Measurements from ENCODE around the gene PLEKHB2. TPM values are rescaled to one million over a fixed set of nuclear protein-coding genes. Genes with fewer than 3 reads are reported as not detected.
"Not testable (repeated sequence)": the region's sequence is repeated elsewhere in the genome, so short reads cannot be mapped to it uniquely, and the experiment has no call there.

PLEKHB2 gene
- total and polyA plus RNA-seq, 5 donors, result 13.6 to 36.9 (median 33.7) TPM

DNA sequence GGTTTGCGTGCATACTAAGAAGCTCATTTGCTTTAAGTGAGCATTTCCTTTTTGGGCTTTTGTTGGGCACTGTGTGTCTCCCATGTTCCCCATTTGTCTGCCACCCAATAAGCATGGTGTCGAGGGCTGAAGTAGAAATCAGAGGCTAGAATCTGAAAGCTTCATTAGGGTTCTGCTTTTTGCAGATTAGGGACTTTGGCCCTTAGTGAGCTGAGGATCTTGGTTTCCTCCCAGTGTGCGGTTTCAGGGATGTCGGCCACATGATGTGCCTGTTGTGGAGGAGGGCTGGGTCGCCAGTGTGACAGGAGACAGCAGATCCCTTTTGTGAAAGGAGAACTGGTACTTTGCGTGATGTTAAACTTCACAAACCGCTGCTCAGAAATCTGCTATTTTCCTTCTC, 41.1 kb downstream of the PLEKHB2 start:
- Histone ChIP-seq H3K4me1 (ENCODE audit: control insufficient read depth, insufficient read depth, low read length) (no peaks in the 10 kb centered on the region), H3K4me3 (ENCODE audit: low read length) (no peak overlapping the region), H3K9me3 (ENCODE audit: control insufficient read depth, low read length) (no peaks in the 10 kb centered on the region), H3K27me3 (ENCODE audit: control insufficient read depth, insufficient read depth) (no peaks in the 10 kb centered on the region), H3K27ac (ENCODE audit: low read length) (no peak overlapping the region)
- WGBS, result 90% methylated on average over 7 of the region's 7 CpGs
- DNase-seq (no peak), ATAC-seq (no peak)
- intact Hi-C loops (cut with DNase I), result no loop called here

DNA sequence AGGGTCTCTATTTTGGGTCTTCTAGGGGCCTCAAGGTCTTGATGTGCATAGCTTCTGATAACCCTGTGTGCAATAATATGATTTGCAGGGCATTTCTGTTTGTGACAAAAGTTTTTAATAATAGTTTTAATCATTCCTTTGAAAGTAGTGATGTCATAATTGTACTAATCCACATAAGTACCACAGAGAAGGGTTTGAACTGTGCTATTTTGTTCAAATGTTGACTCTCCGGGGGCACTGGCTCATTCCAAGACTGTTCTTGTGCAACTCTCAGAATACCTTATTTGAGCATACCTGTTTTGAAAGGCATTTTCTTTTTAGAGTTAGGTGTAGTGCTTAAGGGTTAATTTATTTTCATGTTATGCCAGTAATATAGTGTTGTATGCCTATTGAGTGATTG, 41.6 kb downstream of the PLEKHB2 start:
- H3K27ac ChIP-seq (ENCODE audit: low read length), result no peak overlapping the region
- intact Hi-C loops (cut with DNase I), result no loop called here
- H3K4me3 ChIP-seq (ENCODE audit: low read length), result no peak overlapping the region
- DNase-seq, result no peak
- WGBS, result 90% methylated on average over 1 of the region's 1 CpG
- H3K4me1 ChIP-seq (ENCODE audit: control insufficient read depth, insufficient read depth, low read length), result no peaks in the 10 kb centered on the region
- no peaks in the 10 kb centered on the region for H3K9me3 ChIP-seq (ENCODE audit: control insufficient read depth, low read length)
- no peaks in the 10 kb centered on the region for H3K27me3 ChIP-seq (ENCODE audit: control insufficient read depth, insufficient read depth)
- no peak for ATAC-seq

DNA sequence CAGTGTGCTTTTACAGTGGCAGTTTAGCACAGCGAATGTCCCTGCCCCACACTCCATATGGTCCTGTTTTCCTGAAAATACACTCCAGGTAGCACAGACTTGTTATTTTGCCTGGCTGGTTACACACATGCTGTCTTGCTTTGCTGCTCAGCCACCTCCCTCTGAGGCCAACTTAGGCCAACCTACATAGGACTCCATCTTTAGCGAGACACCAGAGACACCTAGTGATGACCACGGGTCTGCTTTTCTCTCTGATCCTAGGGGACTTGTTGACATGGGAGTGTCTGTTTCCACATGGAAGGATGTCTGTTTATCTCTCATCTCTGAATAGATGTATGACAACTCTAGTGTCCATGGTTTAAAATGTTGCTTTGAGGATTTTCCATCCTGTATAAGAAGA, 43.3 kb downstream of the PLEKHB2 start:
- ATAC-seq (no peak), DNase-seq (no peak)
- 67% methylated on average over 3 of the region's 3 CpGs for WGBS
- H3K9me3 ChIP-seq (ENCODE audit: control insufficient read depth, low read length), result no peaks in the 10 kb centered on the region
- H3K4me1 ChIP-seq (ENCODE audit: control insufficient read depth, insufficient read depth, low read length), result no peaks in the 10 kb centered on the region
- intact Hi-C loops (cut with DNase I), result no loop called here
- no peaks in the 10 kb centered on the region for H3K27me3 ChIP-seq (ENCODE audit: control insufficient read depth, insufficient read depth)
- no peak overlapping the region for H3K4me3 ChIP-seq (ENCODE audit: low read length)
- H3K27ac ChIP-seq (ENCODE audit: low read length), result no peak overlapping the region

DNA sequence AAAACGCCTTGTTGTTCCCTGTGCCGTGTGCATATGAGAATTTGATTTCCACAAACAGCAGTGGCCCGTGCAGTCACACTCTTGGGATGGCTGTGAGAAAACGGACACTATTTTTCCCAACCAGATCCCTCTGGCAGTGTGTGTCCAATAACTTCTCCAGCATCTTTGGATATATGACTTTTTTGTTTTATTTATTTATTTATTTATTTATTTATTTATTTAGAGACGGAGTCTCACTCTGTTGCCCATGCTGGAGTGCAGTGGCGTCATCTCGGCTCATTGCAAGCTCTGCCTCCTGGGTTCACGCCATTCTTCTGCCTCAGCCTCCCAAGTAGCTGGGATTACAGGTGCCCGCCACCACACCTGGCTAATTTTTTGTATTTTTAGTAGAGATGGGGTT, 45.0 kb downstream of the PLEKHB2 start:
- H3K27ac ChIP-seq (ENCODE audit: low read length); ATAC-seq; DNase-seq; H3K4me1 ChIP-seq (ENCODE audit: control insufficient read depth, insufficient read depth, low read length); H3K27me3 ChIP-seq (ENCODE audit: control insufficient read depth, insufficient read depth); H3K9me3 ChIP-seq (ENCODE audit: control insufficient read depth, low read length); H3K4me3 ChIP-seq (ENCODE audit: low read length): not testable (repeated sequence)
- intact Hi-C loops (cut with DNase I), result loop anchor here in 2 of 4 donors (10.0 kb wide), 2 partner anchors 525 to 995 kb away; no protein-coding TSS in a partner anchor
- WGBS, result 97% methylated on average over 9 of the region's 9 CpGs

DNA sequence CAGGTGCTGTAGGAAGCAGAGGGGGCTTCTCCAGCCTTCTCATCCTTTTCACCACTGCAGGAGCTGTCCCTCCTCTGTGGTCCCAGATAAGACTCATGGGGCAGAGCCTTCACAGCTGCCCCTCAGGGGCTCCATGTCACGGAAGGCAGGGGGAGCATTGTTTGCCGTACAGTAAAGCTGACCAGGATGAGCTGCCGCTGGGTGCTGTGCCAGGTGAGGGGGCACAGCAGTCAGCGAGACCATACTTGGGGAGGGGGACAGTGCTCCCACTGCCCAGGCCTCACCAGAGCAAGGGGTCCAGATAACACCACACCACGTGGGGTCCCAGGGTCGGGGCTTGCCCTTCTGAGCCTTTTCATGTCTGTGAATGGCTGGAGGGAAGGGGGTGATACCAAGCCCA, 46.3 kb downstream of the PLEKHB2 start:
- ATAC-seq (no peak), DNase-seq (no peak)
- H3K27me3 ChIP-seq (ENCODE audit: control insufficient read depth, insufficient read depth), result no peaks in the 10 kb centered on the region
- no peak overlapping the region for H3K27ac ChIP-seq (ENCODE audit: low read length)
- H3K9me3 ChIP-seq (ENCODE audit: control insufficient read depth, low read length), result no peaks in the 10 kb centered on the region
- WGBS, result 80% methylated on average over 6 of the region's 6 CpGs
- no peaks in the 10 kb centered on the region for H3K4me1 ChIP-seq (ENCODE audit: control insufficient read depth, insufficient read depth, low read length)
- no peak overlapping the region for H3K4me3 ChIP-seq (ENCODE audit: low read length)
- intact Hi-C loops (cut with DNase I), result loop anchor here in 2 of 4 donors (10.0 kb wide), 2 partner anchors 523 to 993 kb away; no protein-coding TSS in a partner anchor

DNA sequence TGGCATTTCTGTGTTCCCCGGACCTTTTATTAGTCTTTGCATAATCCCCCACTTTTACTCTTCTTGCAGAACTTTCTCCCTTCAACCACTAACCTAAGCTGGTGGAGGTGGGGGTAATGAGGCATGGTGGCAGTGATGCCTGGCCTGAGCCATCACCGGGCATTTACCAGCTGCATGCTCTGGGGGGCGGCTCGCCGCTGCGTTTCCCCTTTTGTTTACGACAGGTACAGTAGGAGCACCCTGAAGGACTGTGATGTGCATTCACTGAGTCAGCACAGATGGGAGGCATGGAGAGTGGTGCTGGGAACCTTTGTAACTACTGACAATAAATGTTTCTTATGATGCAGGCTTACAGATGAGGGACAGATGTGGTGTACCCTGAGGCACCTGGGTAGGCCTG, 46.9 kb downstream of the PLEKHB2 start:
- ATAC-seq, result no peak

DNA sequence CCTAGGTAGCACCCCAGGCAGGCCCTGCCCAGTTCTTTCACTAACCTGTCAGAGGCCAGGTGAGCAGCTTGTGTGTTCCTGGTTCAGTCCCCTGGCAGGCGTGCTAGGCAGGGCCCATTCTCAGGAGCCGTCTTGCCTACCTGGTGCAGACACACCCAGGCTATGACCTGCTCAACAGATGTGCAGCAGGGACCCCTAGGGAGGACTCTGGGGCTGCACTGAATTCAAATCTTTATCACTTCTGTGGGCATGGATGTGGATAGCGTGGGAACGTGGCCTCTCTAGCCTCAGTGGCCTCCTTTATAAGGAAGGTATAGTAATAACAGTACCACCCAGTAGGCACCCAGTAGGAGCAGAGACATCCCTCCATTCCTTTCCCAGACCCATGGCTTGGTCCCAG, 48.4 kb downstream of the PLEKHB2 start:
- no peak for ATAC-seq
- H3K4me3 ChIP-seq (ENCODE audit: low read length), result no peak overlapping the region
- no peaks in the 10 kb centered on the region for H3K4me1 ChIP-seq (ENCODE audit: control insufficient read depth, insufficient read depth, low read length)
- WGBS, result 55% methylated on average over 4 of the region's 4 CpGs
- no peak overlapping the region for H3K27ac ChIP-seq (ENCODE audit: low read length)
- H3K27me3 ChIP-seq (ENCODE audit: control insufficient read depth, insufficient read depth), result no peaks in the 10 kb centered on the region
- DNase-seq, result no peak
- intact Hi-C loops (cut with DNase I), result loop anchor here in 2 of 4 donors (10.0 kb wide), 2 partner anchors 521 to 991 kb away; no protein-coding TSS in a partner anchor
- H3K9me3 ChIP-seq (ENCODE audit: control insufficient read depth, low read length), result no peaks in the 10 kb centered on the region

More for the DNA sequence above, 46.9 kb downstream of the PLEKHB2 start:
- H3K9me3 ChIP-seq (ENCODE audit: control insufficient read depth, low read length), result no peaks in the 10 kb centered on the region
- intact Hi-C loops (cut with DNase I), result loop anchor here in 2 of 4 donors (10.0 kb wide), 2 partner anchors 523 to 993 kb away; no protein-coding TSS in a partner anchor
- H3K4me3 ChIP-seq (ENCODE audit: low read length), result no peak overlapping the region
- no peak overlapping the region for H3K27ac ChIP-seq (ENCODE audit: low read length)
- H3K27me3 ChIP-seq (ENCODE audit: control insufficient read depth, insufficient read depth), result no peaks in the 10 kb centered on the region
- 47% methylated on average over 7 of the region's 7 CpGs for WGBS
- peak in 1 of 3 donors; percentile 53 for DNase-seq
- no peaks in the 10 kb centered on the region for H3K4me1 ChIP-seq (ENCODE audit: control insufficient read depth, insufficient read depth, low read length)

DNA sequence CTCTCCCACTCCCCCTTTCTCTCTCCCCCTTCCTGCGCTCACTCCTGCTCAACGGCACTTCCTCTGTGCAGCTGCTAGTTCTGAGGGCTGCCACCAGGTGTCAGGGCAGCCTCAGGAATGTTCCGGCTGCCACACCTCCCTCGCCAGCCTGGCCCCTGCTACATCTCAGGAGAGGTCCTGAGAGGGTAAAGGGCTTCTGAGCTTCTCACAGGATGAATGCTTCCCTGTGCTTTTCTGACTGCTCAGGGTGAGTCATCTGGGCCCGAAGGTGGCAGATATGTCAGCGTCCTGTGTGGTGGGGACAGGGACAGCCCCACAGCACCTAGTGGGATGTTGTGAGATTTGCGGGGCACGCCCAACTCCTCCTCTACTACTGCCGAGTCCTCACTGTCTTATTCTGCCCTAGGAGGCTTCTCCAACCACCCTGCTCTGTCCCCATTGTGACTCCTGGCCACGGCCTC, 49.0 kb downstream of the PLEKHB2 start:
- 33% methylated on average over 10 of the region's 10 CpGs for WGBS
- DNase-seq (peak; percentile 55 to 76 (median 75)), ATAC-seq (peak; percentile 81 to 84)
- Histone ChIP-seq H3K4me1 (ENCODE audit: control insufficient read depth, insufficient read depth, low read length) (no peaks in the 10 kb centered on the region), H3K9me3 (ENCODE audit: control insufficient read depth, low read length) (no peaks in the 10 kb centered on the region), H3K4me3 (ENCODE audit: low read length) (no peak overlapping the region), H3K27me3 (ENCODE audit: control insufficient read depth, insufficient read depth) (no peaks in the 10 kb centered on the region), H3K27ac (ENCODE audit: low read length) (no peak overlapping the region)
- intact Hi-C loops (cut with DNase I), result loop anchor here in 2 of 4 donors (10.0 kb wide), 2 partner anchors 521 to 991 kb away; no protein-coding TSS in a partner anchor

DNA sequence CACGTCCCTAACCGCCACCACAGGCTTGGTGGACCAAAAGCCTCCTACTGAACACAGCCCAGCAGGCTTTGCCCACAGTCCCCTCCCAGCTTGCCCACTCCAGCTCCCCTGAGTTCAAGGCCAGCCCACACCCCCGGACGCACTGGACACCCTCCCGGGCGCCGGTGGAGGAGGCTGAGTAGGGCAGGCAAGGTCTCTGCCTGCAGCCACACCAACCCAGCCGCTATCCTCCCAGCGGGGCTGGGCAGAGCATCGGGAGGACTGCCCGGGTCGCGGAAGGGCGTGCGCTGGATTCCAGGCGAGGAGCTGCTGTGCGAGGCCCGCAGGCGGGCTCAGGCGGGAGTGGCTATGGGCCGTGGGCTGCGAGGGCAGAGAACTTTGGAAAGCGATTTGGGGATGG, 49.5 kb downstream of the PLEKHB2 start:
- Histone ChIP-seq H3K9me3 (ENCODE audit: control insufficient read depth, low read length) (no peaks in the 10 kb centered on the region), H3K27me3 (ENCODE audit: control insufficient read depth, insufficient read depth) (no peaks in the 10 kb centered on the region), H3K4me3 (ENCODE audit: low read length) (no peak overlapping the region), H3K4me1 (ENCODE audit: control insufficient read depth, insufficient read depth, low read length) (no peaks in the 10 kb centered on the region), H3K27ac (ENCODE audit: low read length) (no peak overlapping the region)
- WGBS, result 87% methylated on average over 23 of the region's 23 CpGs
- intact Hi-C loops (cut with DNase I), result loop anchor here in 2 of 4 donors (10.0 kb wide), 2 partner anchors 520 to 990 kb away; no protein-coding TSS in a partner anchor
- DNase-seq (no peak), ATAC-seq (peak; percentile 3 to 7)

DNA sequence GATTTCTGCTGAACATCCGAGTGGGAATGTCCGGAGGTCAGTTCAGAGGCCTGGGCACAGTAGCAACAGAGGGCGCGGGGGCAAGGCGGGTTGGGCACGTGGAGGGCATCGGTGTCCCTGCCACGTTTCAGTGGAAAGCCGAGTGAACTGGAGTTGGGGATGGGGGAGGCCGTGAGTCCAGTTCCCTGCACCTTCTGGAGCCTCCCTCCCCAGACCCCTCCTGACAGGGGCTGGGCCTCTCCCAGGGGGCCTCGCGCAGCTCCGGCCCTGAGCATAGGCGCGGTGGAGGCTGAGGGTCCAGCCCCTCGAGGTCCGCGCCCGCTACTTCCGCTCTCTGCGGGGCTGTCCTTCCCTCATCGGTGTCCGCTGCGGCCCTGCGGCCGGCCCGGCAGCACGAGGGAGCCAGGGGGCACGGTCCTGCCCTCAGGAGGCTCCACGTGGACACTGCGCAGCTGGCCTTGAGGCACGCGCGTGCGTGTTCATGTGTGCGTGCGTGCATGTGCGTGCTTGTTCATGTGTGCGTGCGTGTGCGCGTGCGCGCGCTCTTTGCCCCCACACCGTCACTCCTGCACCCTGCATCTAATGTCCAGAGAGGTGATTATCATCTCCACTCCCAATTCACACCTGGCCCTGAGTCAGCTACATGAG, 50.2 kb downstream of the PLEKHB2 start:
- H3K4me3 ChIP-seq (ENCODE audit: low read length), result no peak overlapping the region
- 95% methylated on average over 46 of the region's 46 CpGs for WGBS
- no peak overlapping the region for H3K27ac ChIP-seq (ENCODE audit: low read length)
- ATAC-seq (no peak), DNase-seq (no peak)
- no peaks in the 10 kb centered on the region for H3K27me3 ChIP-seq (ENCODE audit: control insufficient read depth, insufficient read depth)
- intact Hi-C loops (cut with DNase I), result loop anchor here in 2 of 4 donors (10.0 kb wide), 2 partner anchors 519 to 989 kb away; no protein-coding TSS in a partner anchor
- H3K4me1 ChIP-seq (ENCODE audit: control insufficient read depth, insufficient read depth, low read length), result no peaks in the 10 kb centered on the region
- H3K9me3 ChIP-seq (ENCODE audit: control insufficient read depth, low read length), result no peaks in the 10 kb centered on the region

DNA sequence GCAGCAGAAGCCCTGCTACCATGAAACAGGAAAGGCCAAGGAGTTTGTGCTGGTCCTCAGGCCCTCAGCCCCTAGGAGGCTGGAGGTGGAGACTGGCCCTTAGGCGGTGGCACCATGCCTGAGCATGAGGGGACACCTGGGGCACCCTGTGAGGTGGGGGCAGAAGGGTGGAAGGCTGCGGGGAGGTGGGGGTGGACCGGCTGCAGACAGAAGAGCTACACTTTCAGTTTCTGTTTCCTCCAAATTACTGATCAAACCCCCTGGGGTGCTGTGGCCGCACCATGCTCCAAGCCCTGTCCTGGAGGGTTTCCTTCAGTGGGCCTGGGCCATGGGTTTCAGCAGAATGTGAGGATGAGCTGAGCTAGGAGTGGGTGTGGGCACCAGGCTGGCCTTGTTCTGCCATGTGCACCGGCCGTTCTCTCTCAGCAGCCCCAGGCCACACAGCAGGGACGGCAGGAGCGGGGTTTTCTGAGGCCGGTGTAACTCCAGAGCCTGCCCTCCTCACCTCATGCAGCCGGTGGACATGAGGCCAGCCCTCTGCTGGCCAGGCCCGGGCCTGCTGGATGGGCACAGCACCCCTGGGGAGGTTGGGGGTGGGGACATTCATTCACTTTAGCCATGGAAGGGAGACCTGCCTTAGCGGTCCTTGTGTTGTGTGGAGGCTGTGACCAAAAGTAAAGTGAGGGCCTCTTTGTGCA, 51.5 kb downstream of the PLEKHB2 start:
- Histone ChIP-seq H3K27ac (ENCODE audit: low read length) (no peak overlapping the region), H3K4me3 (ENCODE audit: low read length) (no peak overlapping the region), H3K27me3 (ENCODE audit: control insufficient read depth, insufficient read depth) (no peaks in the 10 kb centered on the region), H3K4me1 (ENCODE audit: control insufficient read depth, insufficient read depth, low read length) (no peaks in the 10 kb centered on the region), H3K9me3 (ENCODE audit: control insufficient read depth, low read length) (no peaks in the 10 kb centered on the region)
- 75% methylated on average over 12 of the region's 12 CpGs for WGBS
- intact Hi-C loops (cut with DNase I), result loop anchor here in 2 of 4 donors (10.0 kb wide), 2 partner anchors 518 to 988 kb away; no protein-coding TSS in a partner anchor
- ATAC-seq (no peak), DNase-seq (peak in 1 of 3 donors; percentile 47)

All from right cardiac atrium (tissue), 5 donors.